Stromal cell of bone marrow (primary cell): ENCODE measurements around the gene ARHGEF28.

Experiments used
- DNase-seq: peaks from one replicate; pipeline ENCODE4 v3.0.0-alpha.2; 2012; ENCODE audit warnings: low read depth

ARHGEF28 gene

GRCh38 chr5:73745836-73746235 is 119.8 kb downstream of the ARHGEF28 start:
- DNase-seq = no peak

DNA sequence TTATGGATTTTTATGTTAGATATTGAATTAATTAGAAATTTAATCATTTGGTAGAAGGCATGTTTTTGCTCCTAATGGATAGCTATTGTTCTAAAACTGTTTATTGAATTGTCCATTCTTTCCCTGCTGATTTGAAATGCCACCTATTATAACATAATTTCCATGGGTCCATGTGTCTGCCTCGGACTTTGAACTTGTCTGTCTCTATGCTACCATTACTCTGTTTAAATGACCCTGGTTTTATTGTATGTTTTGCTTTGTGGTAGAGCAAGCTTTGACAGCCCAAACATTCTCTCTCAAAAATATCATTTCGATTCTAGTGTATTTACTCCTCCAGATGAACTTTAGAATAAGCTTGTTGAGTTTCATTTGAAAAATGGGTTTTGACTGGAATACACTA is 120.6 kb downstream of the ARHGEF28 start:
- DNase-seq = no peak

GRCh38 chr5:73747696-73748380 is 121.8 kb downstream of the ARHGEF28 start:
- no peak for DNase-seq

- no peak for DNase-seq
Measured at GRCh38 chr5:73748510-73749400, 122.8 kb downstream of the ARHGEF28 start.

- DNase-seq = no peak
Measured at GRCh38 chr5:73749485-73750270, 123.7 kb downstream of the ARHGEF28 start.

DNA sequence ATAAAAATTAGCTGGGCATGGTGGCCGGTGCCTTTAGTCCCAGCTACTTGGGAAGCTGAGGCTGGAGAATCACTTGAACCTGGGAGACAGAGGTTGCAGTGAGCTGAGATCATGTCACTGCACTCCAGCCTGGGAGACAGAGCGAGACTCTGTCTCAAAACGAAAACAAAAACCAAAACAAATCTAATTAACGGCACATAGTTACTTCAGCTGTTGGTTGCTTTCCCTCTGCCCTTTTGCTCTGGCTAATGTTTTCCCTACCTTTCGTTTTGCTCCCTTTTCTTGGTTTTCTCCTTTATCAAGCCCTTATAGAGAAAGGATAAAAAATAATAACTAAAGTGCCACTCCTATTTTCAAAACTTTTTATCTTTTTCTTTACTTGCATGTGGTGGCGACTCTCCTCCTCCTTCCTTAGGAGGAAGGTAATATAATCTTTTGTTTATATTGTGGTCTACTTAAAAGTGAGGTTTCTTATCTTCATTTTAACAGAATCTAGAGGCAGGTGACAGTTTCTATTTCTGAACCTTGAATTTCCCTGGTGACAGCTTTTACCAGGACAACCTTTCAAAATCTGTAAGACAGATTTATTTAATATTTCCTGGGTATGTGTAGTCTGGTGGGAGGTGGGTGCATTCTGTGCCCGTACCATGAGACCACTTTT is 125.4 kb downstream of the ARHGEF28 start:
- no peak for DNase-seq

- no peak for DNase-seq
Measured at GRCh38 chr5:73754254-73754653, 128.3 kb downstream of the ARHGEF28 start.

DNA sequence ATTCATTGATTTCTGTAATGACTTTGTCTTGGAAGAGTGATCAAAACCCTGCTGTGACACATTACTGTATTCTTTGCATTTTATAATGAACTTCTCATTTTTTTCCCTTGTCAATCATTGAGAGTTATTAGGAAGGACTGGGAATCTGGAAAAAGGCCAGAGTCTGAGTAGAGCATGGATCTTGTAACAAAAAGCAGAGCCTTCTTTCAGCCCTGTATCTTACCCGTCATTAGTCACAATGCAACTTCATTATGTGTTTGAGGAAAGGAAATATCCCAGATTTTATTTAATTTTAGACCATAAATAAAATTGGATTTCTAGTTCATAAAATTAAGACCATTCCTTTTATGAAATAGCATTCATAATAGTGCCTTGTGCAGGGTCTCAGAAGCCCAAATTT is 131.4 kb downstream of the ARHGEF28 start:
- no peak for DNase-seq

DNA sequence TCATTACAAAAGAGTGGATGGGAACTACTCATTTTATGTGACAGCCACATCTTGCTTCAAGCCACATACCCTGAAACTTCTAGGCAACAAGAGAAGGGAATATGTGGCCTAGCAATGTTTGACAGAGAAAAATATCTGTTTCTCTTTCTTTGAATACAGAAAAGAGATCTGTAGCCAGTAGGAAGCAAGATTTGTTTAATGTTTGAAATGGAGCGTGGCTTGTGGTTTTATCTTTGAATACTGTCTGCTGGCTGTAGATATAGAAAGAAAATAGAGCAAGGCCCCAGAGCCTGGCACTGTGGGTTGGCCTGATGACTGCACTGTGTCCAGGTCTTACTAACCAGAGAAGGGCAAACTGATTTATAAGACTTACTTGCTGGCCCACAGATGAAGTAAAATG is 133.8 kb downstream of the ARHGEF28 start:
- DNase-seq = peak; percentile 5

- no peak for DNase-seq
Measured at GRCh38 chr5:73763300-73764032, 137.5 kb downstream of the ARHGEF28 start.

- DNase-seq = no peak
Measured at GRCh38 chr5:73764586-73764985, 138.6 kb downstream of the ARHGEF28 start.

DNA sequence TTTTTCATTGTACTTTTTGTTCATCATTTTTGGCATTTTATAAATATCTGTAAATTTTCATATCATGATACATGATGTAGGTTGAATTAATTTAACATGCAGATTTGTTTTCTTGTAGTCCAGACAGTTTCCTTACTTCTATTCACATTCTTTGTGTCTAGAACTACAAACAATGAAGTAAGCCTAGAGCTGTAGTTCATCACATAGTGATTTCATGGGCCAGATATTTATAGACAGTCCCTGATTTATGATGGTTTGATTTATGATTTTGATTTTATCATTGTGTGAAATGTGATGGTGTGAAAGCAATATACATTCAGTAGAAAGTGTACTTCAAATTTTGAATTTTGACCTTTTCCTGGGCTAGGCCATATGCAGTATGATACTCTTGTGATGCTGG is 139.0 kb downstream of the ARHGEF28 start:
- DNase-seq = no peak

- no peak for DNase-seq
Measured at GRCh38 chr5:73766902-73767301, 140.9 kb downstream of the ARHGEF28 start.

DNA sequence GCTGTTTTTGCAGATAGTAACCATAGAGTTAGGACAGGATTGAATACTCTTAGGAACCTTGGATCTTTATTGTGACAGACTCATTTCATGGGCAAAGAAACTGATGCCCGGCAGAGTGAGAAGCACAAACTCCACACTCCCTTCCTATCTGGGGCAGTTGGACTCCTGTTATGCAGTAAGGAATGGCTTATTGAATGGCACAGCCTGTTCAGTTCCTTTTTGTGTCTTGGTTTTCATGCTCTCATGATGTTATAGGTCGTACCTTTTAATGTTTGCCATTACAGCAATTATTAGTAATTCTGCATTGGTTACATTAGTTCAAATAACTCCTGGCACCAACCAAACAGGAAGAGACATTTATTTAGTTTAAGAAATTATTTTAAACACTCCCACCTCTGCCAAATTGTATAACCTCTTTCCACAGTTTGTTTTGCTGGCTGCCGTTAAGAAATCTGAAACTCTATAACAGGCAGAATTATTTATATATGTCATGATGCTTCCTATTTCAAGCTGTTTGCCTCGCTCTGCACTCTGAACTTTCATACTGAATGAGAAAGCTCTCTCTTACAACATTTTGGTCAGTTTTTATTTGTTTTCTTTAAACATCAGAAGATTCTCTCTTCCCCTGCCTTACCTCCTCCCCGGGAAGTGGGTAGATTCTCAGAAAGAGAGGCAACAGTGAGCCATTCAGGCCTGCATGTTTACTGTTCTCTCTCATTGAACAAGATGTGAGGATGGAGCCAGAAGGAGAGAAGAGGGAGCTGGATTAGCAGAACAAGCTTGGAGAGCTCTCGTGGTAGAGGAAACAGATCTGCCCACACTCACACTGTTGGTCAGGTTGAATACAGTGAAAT is 144.4 kb downstream of the ARHGEF28 start:
- DNase-seq = no peak

DNA sequence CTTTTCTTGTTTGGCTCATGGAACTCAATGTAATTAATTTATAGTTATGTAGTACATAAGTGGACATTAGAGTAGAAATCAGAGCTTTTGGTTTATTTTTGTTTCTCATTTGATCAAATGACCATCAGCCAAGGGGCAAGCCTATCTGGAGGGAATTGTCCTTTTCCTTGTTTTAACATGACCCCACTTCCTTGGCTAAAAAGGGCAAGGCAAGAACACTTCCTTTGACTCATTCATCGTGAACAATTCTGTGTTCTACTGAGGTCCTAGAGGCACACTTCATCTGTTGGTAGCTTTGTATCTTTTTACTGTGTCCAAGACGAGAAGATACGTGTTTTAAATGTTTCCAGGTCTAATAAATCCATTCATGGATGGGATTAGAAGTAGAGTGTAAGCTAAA is 148.9 kb downstream of the ARHGEF28 start:
- no peak for DNase-seq

DNA sequence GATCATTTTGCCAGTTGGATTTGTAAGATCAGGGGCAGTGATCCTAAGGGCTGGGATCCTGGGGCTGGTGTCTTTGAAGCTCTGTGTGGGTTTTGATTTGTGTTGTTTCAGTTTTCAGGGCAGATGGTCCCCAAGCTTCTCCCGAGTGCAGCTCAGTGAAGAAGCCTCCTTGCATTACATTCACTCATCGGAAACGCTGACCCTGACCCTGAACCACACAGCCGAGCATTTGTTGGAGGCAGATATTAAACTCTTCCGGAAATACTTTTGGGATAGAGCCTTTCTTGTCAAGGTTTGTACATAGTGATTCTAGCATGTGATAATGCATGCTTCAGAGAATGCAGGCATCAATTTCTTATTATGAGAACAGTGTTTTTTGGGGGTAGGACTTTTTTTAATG is 150.4 kb downstream of the ARHGEF28 start:
- no peak for DNase-seq

DNA sequence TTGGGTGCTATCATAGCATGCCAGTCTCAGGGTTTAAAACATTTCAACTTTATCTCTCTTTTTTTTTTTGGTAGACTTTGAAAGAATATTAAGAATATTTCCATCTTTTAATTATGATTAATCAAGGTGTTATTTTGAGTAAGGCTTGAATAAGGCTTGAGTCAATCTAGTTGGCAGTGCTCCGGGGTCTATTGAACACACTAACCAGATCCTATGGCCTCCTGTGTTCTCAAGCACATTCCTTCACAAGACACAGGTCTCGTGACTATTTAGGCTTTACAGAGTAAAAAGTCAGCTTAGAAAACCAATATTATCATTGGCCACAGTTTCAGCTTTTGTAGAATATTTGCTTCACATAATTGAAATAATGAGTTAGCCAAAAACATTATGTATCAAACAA is 151.2 kb downstream of the ARHGEF28 start:
- DNase-seq = no peak

- DNase-seq = no peak
Measured at GRCh38 chr5:73780302-73781080, 154.5 kb downstream of the ARHGEF28 start.

GRCh38 chr5:73781107-73781768 is 155.2 kb downstream of the ARHGEF28 start:
- DNase-seq = no peak
